Mesendoderm (in vitro differentiated cells): ENCODE data around the gene C13orf42.

Experiments used
- DNase-seq: peaks from one replicate; pipeline ENCODE4 v3.0.0; 2013
- H2AK5ac ChIP-seq: 2 replicates; pipeline ENCODE4 v1.6.1; 2013; ENCODE audit warnings: low read length, inconsistent platforms
- H2BK120ac ChIP-seq: 2 replicates; pipeline ENCODE4 v1.6.1; 2013; ENCODE audit warnings: low read depth, mild to moderate bottlenecking, low read length, moderate library complexity, mixed read lengths
- H2BK15ac ChIP-seq: replicated peaks from 2 replicates; pipeline ENCODE4 v1.6.1; 2013; ENCODE audit warnings: low read depth, mild to moderate bottlenecking, moderate library complexity
- H2BK5ac ChIP-seq: 2 replicates; pipeline ENCODE4 v1.6.1; 2013; ENCODE audit warnings: low read length, inconsistent platforms
- H3K18ac ChIP-seq: 2 replicates; pipeline ENCODE4 v1.6.1; 2013; ENCODE audit warnings: mild to moderate bottlenecking, low read length, mixed read lengths
- H3K23ac ChIP-seq: one replicate; pipeline ENCODE4 v1.6.1; 2013; ENCODE audit warnings: low read length
- H3K27ac ChIP-seq: 2 replicates; pipeline ENCODE4 v1.5.1; 2013; ENCODE audit warnings: low read depth, mild to moderate bottlenecking, inconsistent platforms, low read length, moderate library complexity
- H3K27me3 ChIP-seq: 2 replicates; pipeline ENCODE4 v1.6.1; 2013; ENCODE audit warnings: low read length, control low read depth, mild to moderate bottlenecking, inconsistent platforms; ENCODE audit not compliant: insufficient read depth, poor library complexity
- H3K36me3 ChIP-seq: 2 replicates; pipeline ENCODE4 v1.6.1; 2013; ENCODE audit warnings: low read length, inconsistent platforms; ENCODE audit not compliant: control insufficient read depth, insufficient read depth
- H3K4ac ChIP-seq: one replicate; pipeline ENCODE4 v1.6.1; 2013; ENCODE audit warnings: low read depth, mild to moderate bottlenecking, low read length, moderate library complexity
- H3K4me1 ChIP-seq: 2 replicates; pipeline ENCODE4 v1.6.1; 2013; ENCODE audit warnings: low read depth, low read length, inconsistent platforms; ENCODE audit not compliant: control insufficient read depth
- H3K4me2 ChIP-seq: 2 replicates; pipeline ENCODE4 v1.6.1; 2013; ENCODE audit warnings: low read length
- H3K4me3 ChIP-seq: 2 replicates; pipeline ENCODE4 v1.5.1; 2013; ENCODE audit warnings: mild to moderate bottlenecking, low read length
- H3K56ac ChIP-seq: one replicate; pipeline ENCODE4 v1.6.1; 2013; ENCODE audit warnings: low read length
- H3K79me1 ChIP-seq: 2 replicates; pipeline ENCODE4 v1.6.1; 2013; ENCODE audit warnings: low read length, inconsistent platforms
- H3K79me2 ChIP-seq: 2 replicates; pipeline ENCODE4 v1.6.1; 2013; ENCODE audit warnings: mild to moderate bottlenecking, low read length; ENCODE audit not compliant: control insufficient read depth, insufficient read depth
- H3K9ac ChIP-seq: 2 replicates; pipeline ENCODE4 v1.6.1; 2013; ENCODE audit warnings: low read length, inconsistent platforms
- H4K5ac ChIP-seq: one replicate; pipeline ENCODE4 v1.6.1; 2013; ENCODE audit warnings: low read length
- H4K8ac ChIP-seq: one replicate; pipeline ENCODE4 v1.6.1; 2013; ENCODE audit warnings: low read depth, mild to moderate bottlenecking, control low read depth, low read length, moderate library complexity
- WGBS: extraction: QIAGEN DNeasy Blood & Tissue Kit; methylation state at CpG from one replicate; pipeline ENCODE4 v1.1.7; 2013; ENCODE audit warnings: low lambda C conversion rate, missing lambda C conversion rate; ENCODE audit not compliant: insufficient coverage; ENCODE audit errors: extremely low coverage; 5-methylcytosine and 5-hydroxymethylcytosine counted together

The C13orf42 gene

GRCh38 chr13:51044023-51044665 lies 66.9 kb downstream of the C13orf42 start:
- no peak overlapping the region for H4K5ac ChIP-seq
- no peak overlapping the region for H3K9ac ChIP-seq
- no peaks in the 10 kb centered on the region for H3K79me2 ChIP-seq
- H3K27me3 ChIP-seq, result no peaks in the 10 kb centered on the region
- no peak overlapping the region for H4K8ac ChIP-seq
- H3K56ac ChIP-seq, result no peak overlapping the region
- H3K18ac ChIP-seq, result no peak overlapping the region
- no peak overlapping the region for H3K4me3 ChIP-seq
- no peaks in the 10 kb centered on the region for H3K79me1 ChIP-seq
- WGBS, result no CpG with 5 or more reads among the region's 13 CpGs
- no peak overlapping the region for H2BK120ac ChIP-seq
- no peak overlapping the region for H2AK5ac ChIP-seq
- H3K4me2 ChIP-seq, result no peak overlapping the region
- H3K4ac ChIP-seq, result no peak overlapping the region
- no peak overlapping the region for H3K27ac ChIP-seq
- no peak overlapping the region for H2BK5ac ChIP-seq
- no peak overlapping the region for H3K23ac ChIP-seq
- H3K36me3 ChIP-seq, result no peaks in the 10 kb centered on the region
- no peak for DNase-seq
- no peak overlapping the region for H2BK15ac ChIP-seq
- H3K4me1 ChIP-seq, result no peaks in the 10 kb centered on the region

GRCh38 chr13:51043310-51043709 lies 67.8 kb downstream of the C13orf42 start:
- no CpG with 5 or more reads among the region's 5 CpGs for WGBS
- Histone ChIP-seq H3K9ac (no peak overlapping the region), H3K79me1 (no peaks in the 10 kb centered on the region), H4K5ac (no peak overlapping the region), H3K79me2 (no peaks in the 10 kb centered on the region), H3K27me3 (no peaks in the 10 kb centered on the region), H2AK5ac (no peak overlapping the region), H3K4me2 (no peak overlapping the region), H4K8ac (no peak overlapping the region), H3K36me3 (no peaks in the 10 kb centered on the region), H2BK5ac (no peak overlapping the region), H3K4ac (no peak overlapping the region), H2BK120ac (no peak overlapping the region), H3K27ac (no peak overlapping the region), H3K18ac (no peak overlapping the region), H3K23ac (no peak overlapping the region), H3K56ac (no peak overlapping the region), H2BK15ac (no peak overlapping the region), H3K4me1 (no peaks in the 10 kb centered on the region), H3K4me3 (no peak overlapping the region)
- no peak for DNase-seq

- Histone ChIP-seq H3K4ac (no peak overlapping the region), H3K27me3 (no peaks in the 10 kb centered on the region), H3K79me1 (no peaks in the 10 kb centered on the region), H2BK120ac (no peak overlapping the region), H2AK5ac (no peak overlapping the region), H4K8ac (no peak overlapping the region), H3K4me1 (no peaks in the 10 kb centered on the region), H4K5ac (no peak overlapping the region), H3K56ac (no peak overlapping the region), H3K23ac (no peak overlapping the region), H3K36me3 (no peaks in the 10 kb centered on the region), H3K9ac (no peak overlapping the region), H3K4me2 (no peak overlapping the region), H3K18ac (no peak overlapping the region), H2BK15ac (no peak overlapping the region), H3K4me3 (no peak overlapping the region), H3K79me2 (no peaks in the 10 kb centered on the region), H2BK5ac (no peak overlapping the region), H3K27ac (no peak overlapping the region)
- no CpG with 5 or more reads among the region's 5 CpGs for WGBS
- no peak for DNase-seq
These were observed 69.4 kb downstream of the C13orf42 start for GRCh38 chr13:51041710-51042109.

DNA sequence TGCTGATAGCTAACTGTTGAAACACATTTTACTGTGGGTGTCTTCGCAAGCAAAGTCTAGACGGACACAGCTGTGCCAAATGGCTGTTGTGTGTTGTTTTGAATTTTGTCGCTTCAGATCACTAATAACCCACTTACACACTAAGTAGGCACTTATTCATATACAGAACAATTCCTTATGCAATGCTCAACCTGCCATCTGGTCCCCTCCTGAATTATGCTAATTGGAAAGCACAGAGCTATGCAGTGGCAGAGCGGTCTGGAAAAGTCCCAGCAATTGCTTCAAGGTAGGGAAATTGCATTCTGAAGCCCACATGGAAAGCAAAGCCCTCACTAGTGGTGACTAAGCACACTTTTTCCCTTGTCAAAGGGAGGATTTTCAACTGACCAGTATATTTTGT lies 69.9 kb downstream of the C13orf42 start:
- H3K79me2 ChIP-seq, result no peaks in the 10 kb centered on the region
- H3K18ac ChIP-seq, result no peak overlapping the region
- WGBS, result no CpG with 5 or more reads among the region's 4 CpGs
- DNase-seq, result no peak
- H3K9ac ChIP-seq, result no peak overlapping the region
- H3K23ac ChIP-seq, result no peak overlapping the region
- H4K8ac ChIP-seq, result no peak overlapping the region
- no peak overlapping the region for H3K27ac ChIP-seq
- H3K4me1 ChIP-seq, result no peaks in the 10 kb centered on the region
- no peak overlapping the region for H3K4me2 ChIP-seq
- no peak overlapping the region for H3K4ac ChIP-seq
- no peaks in the 10 kb centered on the region for H3K79me1 ChIP-seq
- no peaks in the 10 kb centered on the region for H3K27me3 ChIP-seq
- H3K36me3 ChIP-seq, result no peaks in the 10 kb centered on the region
- no peak overlapping the region for H4K5ac ChIP-seq
- H2BK120ac ChIP-seq, result no peak overlapping the region
- H3K4me3 ChIP-seq, result no peak overlapping the region
- no peak overlapping the region for H2BK5ac ChIP-seq
- H3K56ac ChIP-seq, result no peak overlapping the region
- H2AK5ac ChIP-seq, result no peak overlapping the region
- H2BK15ac ChIP-seq, result no peak overlapping the region

DNA sequence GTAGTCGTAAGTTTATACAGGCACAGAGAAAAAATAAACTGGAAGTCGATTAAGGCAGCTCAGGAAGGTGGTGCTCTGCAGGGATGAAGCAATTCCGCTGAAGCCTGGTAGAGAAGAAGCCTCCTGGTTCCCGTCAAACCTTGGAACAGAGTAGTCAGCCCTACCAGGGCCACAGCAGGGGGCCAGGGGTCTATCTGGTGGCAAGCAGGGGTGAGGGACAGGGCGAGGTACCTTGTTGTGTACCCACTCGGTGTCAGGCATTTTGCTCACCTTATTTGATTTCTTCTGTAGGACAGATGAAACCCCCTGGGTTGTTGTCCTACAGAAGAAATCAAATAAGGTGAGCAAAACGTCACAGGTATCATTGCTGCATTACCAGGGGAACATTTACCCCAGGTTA lies 70.6 kb downstream of the C13orf42 start:
- DNase-seq, result no peak
- Histone ChIP-seq H3K18ac (no peak overlapping the region), H3K4ac (no peak overlapping the region), H2BK120ac (no peak overlapping the region), H3K27me3 (no peaks in the 10 kb centered on the region), H3K79me1 (no peaks in the 10 kb centered on the region), H4K8ac (no peak overlapping the region), H3K4me1 (no peaks in the 10 kb centered on the region), H2BK15ac (no peak overlapping the region), H2BK5ac (no peak overlapping the region), H3K27ac (no peak overlapping the region), H3K4me2 (no peak overlapping the region), H3K23ac (no peak overlapping the region), H3K56ac (no peak overlapping the region), H2AK5ac (no peak overlapping the region), H3K36me3 (no peaks in the 10 kb centered on the region), H3K4me3 (no peak overlapping the region), H4K5ac (no peak overlapping the region), H3K9ac (no peak overlapping the region), H3K79me2 (no peaks in the 10 kb centered on the region)
- WGBS, result no CpG with 5 or more reads among the region's 7 CpGs

DNA sequence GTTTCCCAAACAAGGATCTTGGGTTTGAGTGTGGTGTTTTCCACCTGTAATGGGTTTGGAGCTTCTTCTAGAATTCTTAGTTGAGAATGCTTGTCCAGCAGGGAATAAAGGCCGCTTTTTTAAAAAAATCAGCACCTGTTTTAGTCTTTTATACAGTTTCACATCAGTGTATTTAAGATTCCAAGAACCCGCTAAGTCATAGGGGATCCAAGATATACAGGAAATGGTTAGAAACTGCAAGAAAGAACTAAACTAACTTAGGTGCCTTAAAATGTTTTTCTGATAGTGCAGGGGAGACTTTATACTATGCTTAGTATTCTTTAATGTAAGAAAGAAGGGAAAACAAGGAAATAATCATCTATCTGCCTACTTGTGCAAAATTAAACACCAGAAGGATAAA lies 74.7 kb downstream of the C13orf42 start:
- no peak overlapping the region for H3K18ac ChIP-seq
- H2AK5ac ChIP-seq, result no peak overlapping the region
- H2BK120ac ChIP-seq, result no peak overlapping the region
- H3K4ac ChIP-seq, result no peak overlapping the region
- H2BK15ac ChIP-seq, result no peak overlapping the region
- no peak overlapping the region for H3K4me2 ChIP-seq
- H3K79me1 ChIP-seq, result no peaks in the 10 kb centered on the region
- no peak overlapping the region for H3K56ac ChIP-seq
- no CpG with 5 or more reads among the region's 2 CpGs for WGBS
- no peak overlapping the region for H4K8ac ChIP-seq
- no peaks in the 10 kb centered on the region for H3K36me3 ChIP-seq
- H4K5ac ChIP-seq, result no peak overlapping the region
- no peaks in the 10 kb centered on the region for H3K27me3 ChIP-seq
- H3K4me1 ChIP-seq, result no peaks in the 10 kb centered on the region
- no peak overlapping the region for H3K4me3 ChIP-seq
- DNase-seq, result no peak
- no peak overlapping the region for H3K9ac ChIP-seq
- H2BK5ac ChIP-seq, result no peak overlapping the region
- no peaks in the 10 kb centered on the region for H3K79me2 ChIP-seq
- no peak overlapping the region for H3K23ac ChIP-seq
- H3K27ac ChIP-seq, result no peak overlapping the region
